IMR-90 (cell line): Measurements from ENCODE around the gene SESN1.

ENCODE experiments used
- MXI1 ChIP-seq: IDR thresholded peaks from 2 replicates; pipeline ENCODE4 v1.6.1; 2012; ENCODE audit warnings: low read depth, mild to moderate bottlenecking, low read length, moderate library complexity, borderline replicate concordance
- TF ChIP-seq, protein P1 (sequence below): conservative IDR thresholded peaks from 2 replicates; pipeline ENCODE4 v1.5.1; 2012; ENCODE audit warnings: mild to moderate bottlenecking, low read depth, low read length, improper control_type of control experiment

DNA sequence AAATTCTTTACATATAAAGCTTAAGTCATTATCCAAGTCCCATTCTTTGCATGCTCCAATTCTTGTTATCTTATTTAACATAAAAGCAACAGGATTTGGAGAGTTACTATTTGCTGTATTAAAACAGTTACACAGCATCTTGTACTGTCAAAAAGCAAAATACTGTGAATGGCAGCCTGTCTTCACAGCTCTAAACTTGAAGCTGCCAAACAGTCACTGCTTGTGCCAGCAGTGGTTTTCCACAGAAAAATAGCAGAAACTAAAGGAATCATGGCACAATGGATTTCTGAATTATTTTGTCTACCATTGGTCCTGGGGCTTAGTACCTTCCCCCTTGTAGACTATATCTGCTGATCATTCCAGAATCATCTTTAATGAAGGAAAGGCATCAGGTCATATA is 107.5 kb downstream of the SESN1 start:
- TF ChIP-seq, protein P1, sequence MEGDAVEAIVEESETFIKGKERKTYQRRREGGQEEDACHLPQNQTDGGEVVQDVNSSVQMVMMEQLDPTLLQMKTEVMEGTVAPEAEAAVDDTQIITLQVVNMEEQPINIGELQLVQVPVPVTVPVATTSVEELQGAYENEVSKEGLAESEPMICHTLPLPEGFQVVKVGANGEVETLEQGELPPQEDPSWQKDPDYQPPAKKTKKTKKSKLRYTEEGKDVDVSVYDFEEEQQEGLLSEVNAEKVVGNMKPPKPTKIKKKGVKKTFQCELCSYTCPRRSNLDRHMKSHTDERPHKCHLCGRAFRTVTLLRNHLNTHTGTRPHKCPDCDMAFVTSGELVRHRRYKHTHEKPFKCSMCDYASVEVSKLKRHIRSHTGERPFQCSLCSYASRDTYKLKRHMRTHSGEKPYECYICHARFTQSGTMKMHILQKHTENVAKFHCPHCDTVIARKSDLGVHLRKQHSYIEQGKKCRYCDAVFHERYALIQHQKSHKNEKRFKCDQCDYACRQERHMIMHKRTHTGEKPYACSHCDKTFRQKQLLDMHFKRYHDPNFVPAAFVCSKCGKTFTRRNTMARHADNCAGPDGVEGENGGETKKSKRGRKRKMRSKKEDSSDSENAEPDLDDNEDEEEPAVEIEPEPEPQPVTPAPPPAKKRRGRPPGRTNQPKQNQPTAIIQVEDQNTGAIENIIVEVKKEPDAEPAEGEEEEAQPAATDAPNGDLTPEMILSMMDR, result no peak
- TF ChIP-seq MXI1, result no peak
